Measurements from ENCODE around the gene TRIM26.

DNA sequence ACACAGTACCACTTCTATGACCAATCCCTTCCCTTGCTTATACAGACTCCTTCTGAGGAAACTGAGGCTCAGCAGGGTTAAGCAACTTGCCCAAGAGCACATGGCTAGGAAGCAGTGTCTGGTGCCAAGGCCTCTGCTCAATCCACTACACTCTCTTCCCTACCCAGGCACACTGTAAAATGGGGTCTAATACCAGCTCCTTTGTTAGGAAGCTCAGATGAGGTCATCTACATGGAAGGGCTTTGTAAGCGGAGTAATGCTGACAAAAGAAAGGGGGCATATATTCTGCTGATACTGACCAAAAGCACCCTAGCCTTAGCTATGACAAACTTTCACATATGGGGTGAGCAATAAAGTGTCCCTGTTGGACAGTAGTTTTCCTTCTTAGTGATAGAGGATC is 9.1 kb downstream of the TRIM26 start:
- TF ChIP-seq, protein P1, sequence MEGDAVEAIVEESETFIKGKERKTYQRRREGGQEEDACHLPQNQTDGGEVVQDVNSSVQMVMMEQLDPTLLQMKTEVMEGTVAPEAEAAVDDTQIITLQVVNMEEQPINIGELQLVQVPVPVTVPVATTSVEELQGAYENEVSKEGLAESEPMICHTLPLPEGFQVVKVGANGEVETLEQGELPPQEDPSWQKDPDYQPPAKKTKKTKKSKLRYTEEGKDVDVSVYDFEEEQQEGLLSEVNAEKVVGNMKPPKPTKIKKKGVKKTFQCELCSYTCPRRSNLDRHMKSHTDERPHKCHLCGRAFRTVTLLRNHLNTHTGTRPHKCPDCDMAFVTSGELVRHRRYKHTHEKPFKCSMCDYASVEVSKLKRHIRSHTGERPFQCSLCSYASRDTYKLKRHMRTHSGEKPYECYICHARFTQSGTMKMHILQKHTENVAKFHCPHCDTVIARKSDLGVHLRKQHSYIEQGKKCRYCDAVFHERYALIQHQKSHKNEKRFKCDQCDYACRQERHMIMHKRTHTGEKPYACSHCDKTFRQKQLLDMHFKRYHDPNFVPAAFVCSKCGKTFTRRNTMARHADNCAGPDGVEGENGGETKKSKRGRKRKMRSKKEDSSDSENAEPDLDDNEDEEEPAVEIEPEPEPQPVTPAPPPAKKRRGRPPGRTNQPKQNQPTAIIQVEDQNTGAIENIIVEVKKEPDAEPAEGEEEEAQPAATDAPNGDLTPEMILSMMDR (IDR thresholded peaks at IDR 0.05): no peak
- TF ChIP-seq EZH2 (IDR thresholded peaks at IDR 0.05; ENCODE audit: borderline replicate concordance, insufficient read depth, low read depth, low read length, poor library complexity, severe bottlenecking): no peak

Data from B cell (primary cell).